Cardiac muscle cell (in vitro differentiated cells and primary cell): ENCODE data around the gene HEATR9. TPM values are rescaled to one million over a fixed set of nuclear protein-coding genes. Genes with fewer than 3 reads are reported as not detected.

Experiments used
- DNase-seq, 2 donors: peaks; one replicate each; pipeline versions ENCODE4 v3.0.0 to v3.0.0-alpha.2; 2010 to 2017; ENCODE audit warnings: low read depth in 1 of 2, low spot score in 1 of 2
- H3K27ac ChIP-seq: fragments of 200-600 bp; sonication (generic); 2 replicates; pipeline ENCODE4 v1.5.1; 2016
- H3K27me3 ChIP-seq: fragments of 200-600 bp; sonication (generic); 2 replicates; pipeline ENCODE4 v1.6.0; 2016; ENCODE audit warnings: control low read depth
- H3K36me3 ChIP-seq: fragments of 200-600 bp; sonication (generic); 2 replicates; pipeline ENCODE4 v1.5.1; 2016; ENCODE audit warnings: control low read depth
- H3K4me1 ChIP-seq: fragments of 200-600 bp; sonication (generic); 2 replicates; pipeline ENCODE4 v1.8.1; 2017; ENCODE audit warnings: low read depth, mild to moderate bottlenecking, mixed run types
- H3K4me3 ChIP-seq: fragments of 200-600 bp; sonication (generic); 2 replicates; pipeline ENCODE4 v1.5.1; 2016; ENCODE audit warnings: mild to moderate bottlenecking
- H3K9me3 ChIP-seq: fragments of 200-600 bp; sonication (generic); 2 replicates; pipeline ENCODE4 v1.5.1; 2017; ENCODE audit warnings: low read depth, mild to moderate bottlenecking, control low read depth
- polyA plus RNA-seq: library from polyadenylated mRNA; unstranded; fragments of >200 nt; fragmentation: Nextera tagmentation; extraction: Ambion mirVana; gene quantifications from 2 replicates; pipeline ENCODE4 v1.2.1, GENCODE V29; 2016
- total RNA-seq: library from RNA; depleted of rRNA; stranded (reverse); fragments of >200 nt; gene quantifications from 2 replicates; pipeline ENCODE4 v1.2.3, GENCODE V29; 2016
- TF ChIP-seq, protein P1 (sequence below): IDR thresholded peaks from 2 replicates; pipeline ENCODE4 v1.5.1; 2012; ENCODE audit warnings: low read depth, mild to moderate bottlenecking, low read length

The HEATR9 gene
- total and polyA plus RNA-seq, 2 experiments from 2014 or later, result 0.09 TPM; not detected in 1

DNA sequence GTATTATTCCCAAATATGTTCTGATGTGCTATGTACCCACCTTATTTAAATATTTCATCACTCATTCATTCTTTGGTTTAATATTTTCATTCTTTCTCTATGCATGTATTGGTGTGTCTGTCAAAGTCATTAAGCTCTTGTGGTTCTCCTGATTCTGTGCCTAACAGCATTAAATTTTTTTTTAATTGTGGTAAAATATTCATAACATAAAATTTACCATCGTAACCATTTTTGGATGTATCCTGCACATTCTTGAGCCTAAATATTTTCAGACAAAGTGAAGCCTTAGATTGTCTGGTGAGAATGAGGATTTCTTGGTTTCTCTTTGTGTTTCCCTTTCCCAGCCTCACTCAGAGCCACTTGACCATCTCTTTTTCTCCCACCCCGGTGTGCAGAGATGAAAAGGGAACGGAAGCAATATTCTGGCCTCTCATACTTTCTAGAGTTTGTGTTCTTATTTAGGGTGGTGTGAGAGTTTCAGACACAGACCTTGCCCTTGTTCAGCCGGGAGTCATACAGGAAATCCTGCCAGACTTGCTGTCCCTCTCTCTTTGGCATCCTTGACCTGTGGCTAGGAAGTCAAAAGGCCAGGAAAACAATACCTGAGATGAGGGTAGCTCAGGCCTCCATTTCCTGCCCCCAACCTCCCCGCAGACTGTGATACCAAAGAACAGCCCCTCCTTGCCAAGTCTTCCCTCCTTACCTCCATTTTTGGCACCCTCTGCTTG lies 6.5 kb upstream of the HEATR9 start:
- no peaks in the 10 kb centered on the region for H3K36me3 ChIP-seq
- H3K4me1 ChIP-seq, result peaks cover 9% of the 10 kb centered on the region
- H3K27ac ChIP-seq, result no peak overlapping the region
- no peak overlapping the region for H3K4me3 ChIP-seq
- TF ChIP-seq, protein P1, sequence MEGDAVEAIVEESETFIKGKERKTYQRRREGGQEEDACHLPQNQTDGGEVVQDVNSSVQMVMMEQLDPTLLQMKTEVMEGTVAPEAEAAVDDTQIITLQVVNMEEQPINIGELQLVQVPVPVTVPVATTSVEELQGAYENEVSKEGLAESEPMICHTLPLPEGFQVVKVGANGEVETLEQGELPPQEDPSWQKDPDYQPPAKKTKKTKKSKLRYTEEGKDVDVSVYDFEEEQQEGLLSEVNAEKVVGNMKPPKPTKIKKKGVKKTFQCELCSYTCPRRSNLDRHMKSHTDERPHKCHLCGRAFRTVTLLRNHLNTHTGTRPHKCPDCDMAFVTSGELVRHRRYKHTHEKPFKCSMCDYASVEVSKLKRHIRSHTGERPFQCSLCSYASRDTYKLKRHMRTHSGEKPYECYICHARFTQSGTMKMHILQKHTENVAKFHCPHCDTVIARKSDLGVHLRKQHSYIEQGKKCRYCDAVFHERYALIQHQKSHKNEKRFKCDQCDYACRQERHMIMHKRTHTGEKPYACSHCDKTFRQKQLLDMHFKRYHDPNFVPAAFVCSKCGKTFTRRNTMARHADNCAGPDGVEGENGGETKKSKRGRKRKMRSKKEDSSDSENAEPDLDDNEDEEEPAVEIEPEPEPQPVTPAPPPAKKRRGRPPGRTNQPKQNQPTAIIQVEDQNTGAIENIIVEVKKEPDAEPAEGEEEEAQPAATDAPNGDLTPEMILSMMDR, result no peak
- no peak for DNase-seq
- H3K9me3 ChIP-seq, result no peaks in the 10 kb centered on the region
- no peaks in the 10 kb centered on the region for H3K27me3 ChIP-seq

DNA sequence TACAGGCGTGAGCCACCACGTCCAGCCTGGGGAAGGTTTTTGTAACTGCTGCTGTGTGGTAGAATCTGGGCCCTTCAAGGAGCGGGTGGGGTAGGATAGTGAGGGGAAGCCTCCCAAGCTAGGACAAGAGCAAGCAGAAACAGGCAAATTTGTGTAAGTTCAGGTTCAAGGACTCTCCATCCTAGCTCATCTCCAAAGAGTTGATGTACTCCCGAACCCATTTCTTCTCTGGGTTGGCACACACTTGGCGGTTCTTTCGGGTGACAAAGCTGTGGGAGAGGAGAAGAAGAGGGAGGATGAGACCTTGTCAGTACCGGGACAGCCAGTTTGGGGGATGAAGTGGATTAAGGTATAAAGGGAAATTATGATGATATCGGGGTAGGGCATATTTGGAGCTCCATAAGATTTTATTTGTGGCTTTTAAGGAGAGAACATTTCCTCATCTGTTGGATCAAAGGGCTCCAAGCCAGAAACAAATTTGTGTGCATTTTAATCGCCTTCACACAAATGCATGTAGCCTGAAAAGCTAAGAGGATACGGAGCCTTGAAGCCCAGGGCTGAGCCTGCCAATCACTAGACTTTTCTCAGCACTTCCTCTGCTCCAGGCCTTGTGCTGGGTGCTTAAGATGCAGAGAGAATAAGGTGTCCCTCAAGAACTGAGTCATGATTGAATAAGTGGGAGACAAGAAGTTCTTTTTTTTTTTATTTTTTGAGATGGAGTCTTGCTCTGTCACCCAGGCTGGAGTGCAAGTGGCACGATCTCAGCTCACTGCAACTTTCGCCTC lies 3.7 kb upstream of the HEATR9 start:
- H3K27me3 ChIP-seq, result no peaks in the 10 kb centered on the region

GRCh38 chr17:35870906-35871819 lies 2.5 kb upstream of the HEATR9 start:
- DNase-seq, result peak in 1 of 2 donors; percentile 14
- Histone ChIP-seq H3K36me3 (no peaks in the 10 kb centered on the region), H3K4me1 (peaks cover 9% of the 10 kb centered on the region), H3K4me3 (no peak overlapping the region), H3K27me3 (no peaks in the 10 kb centered on the region), H3K27ac (no peak overlapping the region), H3K9me3 (no peaks in the 10 kb centered on the region)
- TF ChIP-seq, protein P1, result no peak

More for the DNA sequence above, 3.7 kb upstream of the HEATR9 start:
- no peak for DNase-seq
- Histone ChIP-seq H3K4me3 (no peak overlapping the region), H3K27ac (no peak overlapping the region), H3K4me1 (peaks cover 9% of the 10 kb centered on the region), H3K9me3 (no peaks in the 10 kb centered on the region), H3K36me3 (no peaks in the 10 kb centered on the region)
- TF ChIP-seq, protein P1, result no peak

GRCh38 chr17:35867574-35867973 lies 1.1 kb downstream of the HEATR9 start:
- no peak overlapping the region for H3K4me3 ChIP-seq
- H3K27me3 ChIP-seq, result no peaks in the 10 kb centered on the region
- H3K4me1 ChIP-seq, result no peaks in the 10 kb centered on the region
- no peaks in the 10 kb centered on the region for H3K36me3 ChIP-seq
- no peak overlapping the region for H3K27ac ChIP-seq
- TF ChIP-seq, protein P1, result no peak
- no peak for DNase-seq
- H3K9me3 ChIP-seq, result no peaks in the 10 kb centered on the region

- H3K27me3 ChIP-seq, result no peaks in the 10 kb centered on the region
- peak in 1 of 2 donors; percentile 55 for DNase-seq
- H3K36me3 ChIP-seq, result no peaks in the 10 kb centered on the region
- H3K4me3 ChIP-seq, result no peak overlapping the region
- TF ChIP-seq, protein P1, result no peak
- no peak overlapping the region for H3K27ac ChIP-seq
- H3K4me1 ChIP-seq, result no peaks in the 10 kb centered on the region
- no peaks in the 10 kb centered on the region for H3K9me3 ChIP-seq
Measured at GRCh38 chr17:35866341-35866950, 2.2 kb downstream of the HEATR9 start.
